Measurements from ENCODE around the gene TMTC1.

GRCh38 chr12:29792853-29793252 is 9.1 kb upstream of the TMTC1 start:
- TF ChIP-seq CTCF (IDR thresholded peaks at IDR 0.05) (no peak), EZH2 (IDR thresholded peaks at IDR 0.05; ENCODE audit: borderline replicate concordance, insufficient read depth, low read depth, low read length, poor library complexity, severe bottlenecking) (no peak)

Measured in B cell (primary cell).